Epidermal melanocyte (primary cell): ENCODE data around the gene PDZRN3.

ENCODE experiments used
- DNase-seq: peaks from one replicate; pipeline ENCODE4 v3.0.0; 2011; ENCODE audit warnings: low spot score; ENCODE audit not compliant: insufficient read length

PDZRN3 gene

GRCh38 chr3:73427048-73427706 is 197.6 kb downstream of the PDZRN3 start:
- no peak for DNase-seq

- DNase-seq = no peak
These were observed 198.1 kb downstream of the PDZRN3 start for GRCh38 chr3:73426606-73427005.

- no peak for DNase-seq
These were observed 201.6 kb downstream of the PDZRN3 start for GRCh38 chr3:73423116-73423515.

GRCh38 chr3:73422571-73422970 is 202.2 kb downstream of the PDZRN3 start:
- no peak for DNase-seq

- no peak for DNase-seq
These were observed 204.8 kb downstream of the PDZRN3 start for GRCh38 chr3:73419942-73420341.

- DNase-seq = no peak
These were observed 205.4 kb downstream of the PDZRN3 start for GRCh38 chr3:73419179-73419803.

- DNase-seq = no peak
These were observed 206.1 kb downstream of the PDZRN3 start for GRCh38 chr3:73418681-73419080.

- no peak for DNase-seq
These were observed 209.6 kb downstream of the PDZRN3 start for GRCh38 chr3:73415118-73415517.

GRCh38 chr3:73413619-73414018 is 211.1 kb downstream of the PDZRN3 start:
- no peak for DNase-seq

- DNase-seq = no peak
These were observed 212.7 kb downstream of the PDZRN3 start for GRCh38 chr3:73411993-73412392.

GRCh38 chr3:73411545-73411944 is 213.2 kb downstream of the PDZRN3 start:
- DNase-seq = no peak

- peak; percentile 39 for DNase-seq
These were observed 215.5 kb downstream of the PDZRN3 start for GRCh38 chr3:73409138-73409763.

GRCh38 chr3:73408634-73409033 is 216.1 kb downstream of the PDZRN3 start:
- no peak for DNase-seq

- no peak for DNase-seq
These were observed 217.2 kb downstream of the PDZRN3 start for GRCh38 chr3:73407577-73407976.

- DNase-seq = no peak
These were observed 218.9 kb downstream of the PDZRN3 start for GRCh38 chr3:73405853-73406252.

- DNase-seq = no peak
These were observed 219.7 kb downstream of the PDZRN3 start for GRCh38 chr3:73405000-73405399.

- no peak for DNase-seq
These were observed 220.3 kb downstream of the PDZRN3 start for GRCh38 chr3:73404435-73404834.

- no peak for DNase-seq
These were observed 221.3 kb downstream of the PDZRN3 start for GRCh38 chr3:73403444-73403843.

- DNase-seq = no peak
These were observed 223.0 kb downstream of the PDZRN3 start for GRCh38 chr3:73401616-73402279.

GRCh38 chr3:73401059-73401458 is 223.7 kb downstream of the PDZRN3 start:
- DNase-seq = no peak

- no peak for DNase-seq
These were observed 225.0 kb downstream of the PDZRN3 start for GRCh38 chr3:73399666-73400253.

GRCh38 chr3:73399106-73399505 is 225.6 kb downstream of the PDZRN3 start:
- DNase-seq = no peak
